Measurements from ENCODE around the gene DGKD. TPM values are rescaled to one million over a fixed set of nuclear protein-coding genes. Genes with fewer than 3 reads are reported as not detected.

Gene DGKD
- total RNA-seq, 4 donors from 2014 or later, result 7.0 to 55.4 (median 10.9) TPM

DNA sequence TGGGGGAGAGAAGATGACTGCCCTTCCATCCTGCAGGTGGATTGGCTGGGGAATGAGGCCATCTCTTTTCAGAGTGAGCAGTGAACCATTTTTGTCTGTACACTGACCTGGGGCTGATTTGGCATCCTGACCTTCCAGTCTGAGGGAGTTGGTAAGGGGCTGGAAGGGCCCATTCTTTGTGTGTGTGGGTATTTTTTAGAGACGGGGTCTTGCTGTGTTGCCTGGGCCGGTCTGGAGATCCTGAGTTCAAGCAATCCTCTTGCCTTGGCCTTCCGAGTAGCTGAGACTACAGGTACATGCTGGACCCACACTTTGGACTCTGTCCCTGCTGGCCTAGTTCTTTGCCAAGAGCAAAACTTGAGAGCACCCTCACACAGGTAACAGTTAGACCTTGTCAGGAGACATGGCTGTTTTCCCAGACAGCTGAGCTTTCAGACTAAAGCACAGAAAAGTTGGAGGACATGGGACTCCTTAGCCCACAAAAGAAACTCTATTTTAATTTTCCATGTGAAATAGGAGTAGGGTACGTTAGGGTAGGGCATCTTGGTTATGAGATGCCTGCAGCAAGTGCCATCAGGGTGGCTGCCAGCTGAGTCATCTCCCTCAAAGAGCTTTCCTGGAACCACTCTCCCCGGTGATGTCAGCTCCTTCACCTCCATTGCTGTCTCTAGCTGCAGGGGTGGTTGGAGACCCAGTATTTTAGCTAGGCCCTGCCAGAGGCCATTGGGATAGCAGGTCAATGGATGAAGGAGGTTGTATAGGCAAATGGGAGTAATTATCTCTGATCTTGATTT is 60.7 kb downstream of the DGKD start:
- Histone ChIP-seq H3K36me3 (no peaks in the 10 kb centered on the region), H3K4me3 (no peak overlapping the region), H3K27me3 (no peaks in the 10 kb centered on the region), H3K4me1 (peaks cover 6% of the 10 kb centered on the region), H3K9me3 (no peaks in the 10 kb centered on the region), H3K27ac (no peak overlapping the region)
- DNase-seq (ENCODE audit: low spot score in 2 of 2), result peak in 1 of 2 donors; percentile 37
- 70% methylated on average over 5 of the region's 5 CpGs for WGBS
- TF ChIP-seq EP300 (IDR thresholded peaks at IDR 0.05) (no peak), POLR2A (IDR thresholded peaks at IDR 0.05) (no peak), POLR2AphosphoS5 (IDR thresholded peaks at IDR 0.05) (no peak)
- TF ChIP-seq, protein P1, sequence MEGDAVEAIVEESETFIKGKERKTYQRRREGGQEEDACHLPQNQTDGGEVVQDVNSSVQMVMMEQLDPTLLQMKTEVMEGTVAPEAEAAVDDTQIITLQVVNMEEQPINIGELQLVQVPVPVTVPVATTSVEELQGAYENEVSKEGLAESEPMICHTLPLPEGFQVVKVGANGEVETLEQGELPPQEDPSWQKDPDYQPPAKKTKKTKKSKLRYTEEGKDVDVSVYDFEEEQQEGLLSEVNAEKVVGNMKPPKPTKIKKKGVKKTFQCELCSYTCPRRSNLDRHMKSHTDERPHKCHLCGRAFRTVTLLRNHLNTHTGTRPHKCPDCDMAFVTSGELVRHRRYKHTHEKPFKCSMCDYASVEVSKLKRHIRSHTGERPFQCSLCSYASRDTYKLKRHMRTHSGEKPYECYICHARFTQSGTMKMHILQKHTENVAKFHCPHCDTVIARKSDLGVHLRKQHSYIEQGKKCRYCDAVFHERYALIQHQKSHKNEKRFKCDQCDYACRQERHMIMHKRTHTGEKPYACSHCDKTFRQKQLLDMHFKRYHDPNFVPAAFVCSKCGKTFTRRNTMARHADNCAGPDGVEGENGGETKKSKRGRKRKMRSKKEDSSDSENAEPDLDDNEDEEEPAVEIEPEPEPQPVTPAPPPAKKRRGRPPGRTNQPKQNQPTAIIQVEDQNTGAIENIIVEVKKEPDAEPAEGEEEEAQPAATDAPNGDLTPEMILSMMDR (IDR thresholded peaks at IDR 0.05), result no peak

GRCh38 chr2:233416199-233416598 is 61.9 kb downstream of the DGKD start:
- H3K27me3 ChIP-seq, result no peaks in the 10 kb centered on the region
- H3K36me3 ChIP-seq, result no peaks in the 10 kb centered on the region
- WGBS, result 85% methylated on average over 3 of the region's 3 CpGs
- peak in 1 of 2 donors; percentile 11 for DNase-seq (ENCODE audit: low spot score in 2 of 2)
- H3K4me1 ChIP-seq, result peaks cover 2% of the 10 kb centered on the region
- H3K9me3 ChIP-seq, result no peaks in the 10 kb centered on the region
- no peak overlapping the region for H3K27ac ChIP-seq
- no peak for TF ChIP-seq EP300 (IDR thresholded peaks at IDR 0.05)
- no peak for TF ChIP-seq POLR2AphosphoS5 (IDR thresholded peaks at IDR 0.05)
- TF ChIP-seq, protein P1 (IDR thresholded peaks at IDR 0.05), result no peak
- TF ChIP-seq POLR2A (IDR thresholded peaks at IDR 0.05), result no peak
- H3K4me3 ChIP-seq, result no peak overlapping the region

- Histone ChIP-seq H3K4me1 (peaks cover 2% of the 10 kb centered on the region), H3K9me3 (no peaks in the 10 kb centered on the region), H3K27me3 (no peaks in the 10 kb centered on the region), H3K4me3 (no peak overlapping the region), H3K36me3 (no peaks in the 10 kb centered on the region), H3K27ac (no peak overlapping the region)
- DNase-seq (ENCODE audit: low spot score in 2 of 2), result peak in 1 of 2 donors; percentile 43
- no peak for TF ChIP-seq EP300 (IDR thresholded peaks at IDR 0.05)
- TF ChIP-seq POLR2A (IDR thresholded peaks at IDR 0.05), result no peak
- TF ChIP-seq POLR2AphosphoS5 (IDR thresholded peaks at IDR 0.05), result no peak
- TF ChIP-seq, protein P1 (IDR thresholded peaks at IDR 0.05), result no peak
- WGBS, result 97% methylated on average over 6 of the region's 6 CpGs
Observed at GRCh38 chr2:233416706-233417105, 62.4 kb downstream of the DGKD start.

DNA sequence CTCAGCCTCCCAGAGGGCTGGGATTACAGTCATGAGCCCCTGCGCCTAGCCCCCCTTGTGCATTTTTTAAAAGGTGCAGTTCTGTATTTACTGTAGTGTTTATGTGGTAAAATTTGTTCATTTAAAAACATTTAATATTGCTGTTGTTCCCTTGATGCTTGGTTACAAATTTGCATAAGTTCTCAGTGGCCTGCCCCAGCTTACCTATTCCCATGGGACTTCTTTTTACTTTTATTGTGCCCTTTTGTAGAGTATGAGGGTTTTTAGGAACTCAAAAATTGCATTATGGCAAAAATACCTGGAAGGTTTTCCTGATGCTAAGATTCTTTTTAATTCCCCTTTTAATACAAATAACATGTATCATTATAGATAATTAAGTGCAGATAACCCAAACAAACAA is 63.0 kb downstream of the DGKD start:
- WGBS, result 95% methylated on average over 1 of the region's 1 CpG
- peak in 1 of 2 donors; percentile 12 for DNase-seq (ENCODE audit: low spot score in 2 of 2)
- Histone ChIP-seq H3K9me3 (no peaks in the 10 kb centered on the region), H3K4me3 (no peak overlapping the region), H3K27ac (no peak overlapping the region), H3K36me3 (no peaks in the 10 kb centered on the region), H3K4me1 (peaks cover 6% of the 10 kb centered on the region), H3K27me3 (no peaks in the 10 kb centered on the region)
- TF ChIP-seq POLR2AphosphoS5 (IDR thresholded peaks at IDR 0.05) (no peak), POLR2A (IDR thresholded peaks at IDR 0.05) (no peak), EP300 (IDR thresholded peaks at IDR 0.05) (no peak)
- TF ChIP-seq, protein P1 (IDR thresholded peaks at IDR 0.05), result no peak

DNA sequence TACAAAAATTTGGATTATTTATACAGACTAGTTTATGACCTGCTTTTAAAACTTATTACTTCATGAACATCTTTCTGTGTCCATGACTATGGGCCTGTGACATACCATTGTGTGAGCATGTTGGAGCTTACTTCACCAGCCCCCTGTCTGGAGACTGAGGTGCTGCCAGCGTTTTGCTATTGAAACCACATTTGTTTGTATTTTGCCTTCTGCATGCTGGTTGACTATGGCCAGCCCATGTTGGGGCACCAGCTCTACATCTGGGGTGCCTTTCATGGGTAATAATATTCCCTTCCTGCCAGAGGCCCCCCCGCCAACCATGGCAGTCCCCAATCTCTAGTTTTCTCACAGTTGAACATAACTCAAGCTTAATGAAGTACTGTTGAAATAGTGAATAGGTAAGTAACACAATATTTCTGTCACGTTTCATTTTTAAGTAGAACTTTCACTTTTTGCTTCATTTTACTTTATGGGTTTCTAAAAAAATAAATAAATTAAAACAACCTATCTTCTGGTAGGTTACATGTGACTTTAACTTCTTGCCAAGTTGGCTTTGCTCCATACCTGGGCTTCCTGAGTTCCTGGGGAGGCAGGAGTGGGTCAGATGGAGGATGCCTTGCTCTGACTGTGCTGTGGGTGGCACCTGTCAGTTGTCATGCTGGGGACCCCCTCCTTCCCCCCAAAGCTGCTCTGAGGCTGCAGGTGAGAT is 63.9 kb downstream of the DGKD start:
- DNase-seq (ENCODE audit: low spot score in 2 of 2), result peak in 1 of 2 donors; percentile 32
- Histone ChIP-seq H3K27ac (no peak overlapping the region), H3K27me3 (no peaks in the 10 kb centered on the region), H3K36me3 (no peaks in the 10 kb centered on the region), H3K4me3 (no peak overlapping the region), H3K9me3 (no peaks in the 10 kb centered on the region), H3K4me1 (peaks cover 6% of the 10 kb centered on the region)
- WGBS, result 72% methylated on average over 3 of the region's 3 CpGs
- TF ChIP-seq POLR2A (IDR thresholded peaks at IDR 0.05) (no peak), POLR2AphosphoS5 (IDR thresholded peaks at IDR 0.05) (no peak), EP300 (IDR thresholded peaks at IDR 0.05) (no peak)
- TF ChIP-seq, protein P1 (IDR thresholded peaks at IDR 0.05), result no peak

All from suprapubic skin (tissue), 4 donors.